Transverse colon (tissue), 4 donors: Measurements from ENCODE around the gene KLHL21. TPM values are rescaled to one million over a fixed set of nuclear protein-coding genes. Genes with fewer than 3 reads are reported as not detected.

ENCODE experiments used
- DNase-seq: peaks from one replicate; pipeline ENCODE4 v3.0.0-alpha.2; 2019
- H3K27ac ChIP-seq, 4 donors: fragments of 200-600 bp; sonication (generic); 2 replicates each; pipeline ENCODE4 v1.5.1; 2016 to 2018; ENCODE audit warnings: inconsistent platforms in 4 of 4
- H3K27me3 ChIP-seq: fragments of 200-600 bp; sonication (generic); 2 replicates; pipeline ENCODE4 v1.5.1; 2017; ENCODE audit warnings: inconsistent platforms
- H3K36me3 ChIP-seq, 4 donors: fragments of 200-600 bp; sonication (generic); 2 replicates each; pipeline ENCODE4 v1.5.1; 2017 to 2019; ENCODE audit warnings: inconsistent platforms in 4 of 4
- H3K4me1 ChIP-seq, 4 donors: fragments of 200-600 bp; sonication (generic); 2 replicates each; pipeline ENCODE4 v1.5.1; 2017 to 2020; ENCODE audit warnings: inconsistent platforms in 4 of 4
- H3K4me3 ChIP-seq, 4 donors: fragments of 200-600 bp; sonication (generic); 1 replicate in 1 of 4; 2 replicates in 3 of 4; pipeline versions ENCODE4 v1.5.1 to v1.6.1; 2017 to 2019; ENCODE audit warnings: inconsistent platforms in 4 of 4
- H3K9me3 ChIP-seq, 2 donors: fragments of 200-600 bp; sonication (generic); 2 replicates each; pipeline ENCODE4 v1.5.1; 2017 to 2019; ENCODE audit warnings: inconsistent platforms in 2 of 2
- CTCF ChIP-seq, 5 experiments: fragments of 200-600 bp in 3 of 5; fragments of 450-650 bp in 2 of 5; sonication (generic) in 3 of 5; IDR thresholded peaks; 1 replicate in 2 of 5; 2 replicates in 3 of 5; pipeline ENCODE4 v1.5.1; 2016 to 2017; ENCODE audit warnings: antibody characterized with exemption in 5 of 5, inconsistent platforms in 3 of 5, mild to moderate bottlenecking in 2 of 5, moderate library complexity in 1 of 5
- EP300 ChIP-seq: sonication (generic); formaldehyde crosslinking; IDR thresholded peaks from one replicate; pipeline ENCODE4 v1.6.1; 2017; ENCODE audit warnings: antibody characterized with exemption, low read depth
- POLR2A ChIP-seq: fragments of 450-650 bp; IDR thresholded peaks from one replicate; pipeline ENCODE4 v1.6.1; 2016; ENCODE audit warnings: antibody characterized with exemption, mild to moderate bottlenecking, moderate library complexity
- POLR2AphosphoS5 ChIP-seq, 3 donors: sonication (generic); formaldehyde crosslinking; IDR thresholded peaks; one replicate each; pipeline ENCODE4 v1.6.1; 2016; ENCODE audit warnings: antibody characterized with exemption in 3 of 3
- WGBS, 2 donors: methylation state at CpG; one replicate each; pipeline ENCODE4 v1.1.5; 2018; ENCODE audit warnings: low coverage in 1 of 2; 5-methylcytosine and 5-hydroxymethylcytosine counted together
- in situ Hi-C, 4 donors: fragments of 200-750 bp; cut with MboI; loops; one replicate each; pipeline versions ENCODE4 v1.15.0 to v1.15.1; 2017; ENCODE audit warnings: low sequenced_read_pairs in 3 of 4, low pct_ligation_motif_present in 1 of 4, low pct_unique_long_range_greater_than_20kb in 1 of 4
- intact Hi-C: fragments of 100-400 bp; cut with DNase I; formaldehyde crosslinking; loops from one replicate; pipeline ENCODE4 v1.15.1; 2023; ENCODE audit warnings: low total_unique reads
- total RNA-seq, 4 donors: library from RNA; depleted of rRNA; stranded (reverse); fragments of >200 nt; gene quantifications; one replicate each; pipeline ENCODE4 v1.1.0, GENCODE V29; 2016

KLHL21 gene
- total RNA-seq, 4 donors from 2014 or later = 23.6 to 67.7 (median 36.1) TPM

GRCh38 chr1:6588128-6588892 lies 14.4 kb downstream of the KLHL21 start:
- Histone ChIP-seq H3K27ac (no peak overlapping the region), H3K4me1 (peaks cover 0 to 15% (median 6%) of the 10 kb centered on the region in 4 donors), H3K4me3 (no peak overlapping the region), H3K36me3 (peaks cover 0 to 20% (median 10%) of the 10 kb centered on the region in 4 donors), H3K27me3 (no peaks in the 10 kb centered on the region), H3K9me3 (no peaks in the 10 kb centered on the region)
- WGBS, 2 donors = 88% methylated on average over 25 of the region's 25 CpGs; no CpG with 5 or more reads in 1 of the 2 donors
- intact Hi-C loops = no loop called here
- no peak for TF ChIP-seq EP300
- TF ChIP-seq CTCF (IDR thresholded peaks at IDR 0.05) = no peak
- no peak for TF ChIP-seq POLR2AphosphoS5 (IDR thresholded peaks at IDR 0.05)
- TF ChIP-seq POLR2A = no peak
- DNase-seq = no peak
- in situ Hi-C loops = no loop called here

DNA sequence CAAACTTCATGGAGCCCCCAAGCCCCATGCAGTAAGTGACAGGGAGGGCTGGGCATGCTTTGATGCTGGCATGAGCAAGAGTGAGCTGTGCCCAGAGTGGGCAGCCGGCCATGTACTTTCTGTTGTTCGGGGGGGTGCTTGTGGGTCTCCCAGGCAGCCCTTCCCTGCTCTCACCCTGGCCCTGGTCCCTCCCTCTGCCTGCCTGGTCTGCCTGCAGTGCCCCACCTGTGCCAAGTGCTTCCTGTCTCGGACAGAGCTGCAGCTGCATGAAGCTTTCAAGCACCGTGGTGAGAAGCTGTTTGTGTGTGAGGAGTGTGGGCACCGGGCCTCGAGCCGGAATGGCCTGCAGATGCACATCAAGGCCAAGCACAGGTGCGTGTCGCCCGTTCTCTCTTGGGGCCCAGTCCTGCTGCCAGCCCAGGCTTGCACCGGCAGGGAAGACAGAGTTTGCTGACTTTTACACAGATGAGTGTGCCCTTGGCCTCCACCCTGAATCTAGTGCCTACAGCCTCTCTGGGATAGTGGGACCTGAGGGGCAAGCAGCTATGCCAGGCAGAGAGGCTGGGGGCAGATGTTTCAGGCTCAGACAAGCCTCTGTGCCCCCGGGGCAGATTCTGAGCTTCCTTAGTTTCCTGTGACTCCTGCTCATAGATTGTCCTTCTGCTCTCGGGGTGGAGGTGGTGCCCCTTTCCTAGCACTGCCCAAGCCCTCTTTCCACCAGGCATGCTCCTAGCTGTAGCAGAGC lies 15.2 kb downstream of the KLHL21 start:
- WGBS, 2 donors = 65% methylated on average over 13 of the region's 13 CpGs; no CpG with 5 or more reads in 1 of the 2 donors
- Histone ChIP-seq H3K4me1 (peaks cover 0 to 24% (median 14%) of the 10 kb centered on the region in 4 donors), H3K36me3 (peaks cover 0 to 16% (median 4%) of the 10 kb centered on the region in 4 donors), H3K4me3 (no peak overlapping the region), H3K27me3 (no peaks in the 10 kb centered on the region), H3K9me3 (no peaks in the 10 kb centered on the region), H3K27ac (peak overlapping the region in 1 of 4 donors; percentile 10)
- intact Hi-C loops = no loop called here
- TF ChIP-seq POLR2AphosphoS5 (IDR thresholded peaks at IDR 0.05) = no peak
- no peak for TF ChIP-seq POLR2A
- no peak for TF ChIP-seq CTCF (IDR thresholded peaks at IDR 0.05)
- TF ChIP-seq EP300 = no peak
- DNase-seq = no peak
- in situ Hi-C loops = no loop called here

DNA sequence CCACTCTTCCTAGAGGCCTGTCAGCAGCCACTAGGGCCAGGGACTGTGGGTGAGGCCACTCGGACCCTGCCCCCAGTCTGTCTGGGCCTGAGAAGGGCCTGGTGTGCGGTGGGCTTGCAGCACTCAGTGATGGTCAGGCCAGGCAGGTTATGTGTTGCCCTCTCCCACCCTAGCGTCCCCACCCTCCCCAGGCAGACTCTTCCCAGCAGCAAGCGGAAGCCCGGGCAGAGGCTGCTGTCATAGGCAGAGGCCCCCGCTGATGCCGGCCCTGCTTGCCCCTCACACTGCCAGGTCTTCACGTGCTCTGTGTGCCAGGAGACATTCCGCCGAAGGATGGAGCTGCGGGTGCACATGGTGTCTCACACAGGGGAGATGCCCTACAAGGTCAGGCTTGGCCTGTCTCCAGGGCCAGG lies 16.3 kb downstream of the KLHL21 start:
- peaks cover 4 to 34% (median 25%) of the 10 kb centered on the region in 4 donors for H3K4me1 ChIP-seq
- WGBS, 2 donors = 90% methylated on average over 10 of the region's 11 CpGs; no CpG with 5 or more reads in 1 of the 2 donors

More for the DNA sequence above, 16.3 kb downstream of the KLHL21 start:
- Histone ChIP-seq H3K36me3 (peaks cover 0 to 16% (median 4%) of the 10 kb centered on the region in 4 donors), H3K9me3 (no peaks in the 10 kb centered on the region), H3K4me3 (no peak overlapping the region), H3K27ac (peak overlapping the region in 1 of 4 donors; percentile 10), H3K27me3 (no peaks in the 10 kb centered on the region)
- no peak for TF ChIP-seq POLR2A
- no peak for TF ChIP-seq EP300
- no peak for TF ChIP-seq CTCF (IDR thresholded peaks at IDR 0.05)
- TF ChIP-seq POLR2AphosphoS5 (IDR thresholded peaks at IDR 0.05) = no peak
- in situ Hi-C loops = no loop called here
- no peak for DNase-seq
- intact Hi-C loops = no loop called here
